ENCODE data around the gene ACTN1. TPM values are rescaled to one million over a fixed set of nuclear protein-coding genes. Genes with fewer than 3 reads are reported as not detected.

ACTN1 gene
- total RNA-seq, 4 donors from 2014 or later = 958 to 2,110 (median 1,439) TPM

- no peaks in the 10 kb centered on the region for H3K36me3 ChIP-seq
- no peak overlapping the region for H3K4me3 ChIP-seq
- no peak overlapping the region for H3K27ac ChIP-seq (replicated peaks in 1 of 4)
- intact Hi-C loops (cut with DNase I) = no loop called here
- 82% methylated on average over 3 of the region's 3 CpGs for WGBS
- TF ChIP-seq POLR2A (IDR thresholded peaks at IDR 0.05; ENCODE audit: low read depth) (no peak), CTCF (IDR thresholded peaks at IDR 0.05) (no peak), EP300 (IDR thresholded peaks at IDR 0.05) (no peak), POLR2AphosphoS5 (IDR thresholded peaks at IDR 0.05) (no peak)
- no peaks in the 10 kb centered on the region for H3K9me3 ChIP-seq
- no peaks in the 10 kb centered on the region for H3K27me3 ChIP-seq
- H3K4me1 ChIP-seq = peaks cover 4 to 29% (median 28%) of the 10 kb centered on the region in 4 donors
- peak; percentile 82 for DNase-seq (ENCODE audit: extremely low spot score)
Measured at GRCh38 chr14:68846466-68846865, 132.6 kb downstream of the ACTN1 start.

GRCh38 chr14:68844210-68844545 lies 134.9 kb downstream of the ACTN1 start:
- Histone ChIP-seq H3K27ac (replicated peaks in 1 of 4) (no peak overlapping the region), H3K9me3 (no peaks in the 10 kb centered on the region), H3K4me3 (peak overlapping the region in 2 of 4 donors; percentile 38 to 46), H3K4me1 (peaks cover 4 to 38% (median 36%) of the 10 kb centered on the region in 4 donors), H3K27me3 (no peaks in the 10 kb centered on the region), H3K36me3 (no peaks in the 10 kb centered on the region)
- no peak for TF ChIP-seq POLR2AphosphoS5 (IDR thresholded peaks at IDR 0.05)
- TF ChIP-seq CTCF (IDR thresholded peaks at IDR 0.05) = no peak
- no peak for TF ChIP-seq POLR2A (IDR thresholded peaks at IDR 0.05; ENCODE audit: low read depth)
- TF ChIP-seq EP300 (IDR thresholded peaks at IDR 0.05) = no peak
- intact Hi-C loops (cut with DNase I) = loop anchor here (5.0 kb wide), 1 partner anchor 1007 kb away; no protein-coding TSS in a partner anchor
- WGBS = 32% methylated on average over 6 of the region's 6 CpGs
- DNase-seq (ENCODE audit: extremely low spot score) = no peak

- peak overlapping the region; percentile 64 to 75 (median 70) for H3K27ac ChIP-seq (replicated peaks in 1 of 4)
- WGBS = 22% methylated on average over 19 of the region's 19 CpGs
- peak; percentile 96 for DNase-seq (ENCODE audit: extremely low spot score)
- H3K9me3 ChIP-seq = no peaks in the 10 kb centered on the region
- intact Hi-C loops (cut with DNase I) = loop anchor here (5.0 kb wide), 1 partner anchor 1006 kb away; no protein-coding TSS in a partner anchor
- H3K27me3 ChIP-seq = no peaks in the 10 kb centered on the region
- peaks cover 4 to 38% (median 36%) of the 10 kb centered on the region in 4 donors for H3K4me1 ChIP-seq
- TF ChIP-seq POLR2A (IDR thresholded peaks at IDR 0.05; ENCODE audit: low read depth) (no peak), POLR2AphosphoS5 (IDR thresholded peaks at IDR 0.05) (peak in 1 of 2 donors; percentile 29), CTCF (IDR thresholded peaks at IDR 0.05) (peak; percentile 86 to 93 (median 89))
- H3K4me3 ChIP-seq = peak overlapping the region; percentile 38 to 48 (median 43)
- no peaks in the 10 kb centered on the region for H3K36me3 ChIP-seq
Measured at GRCh38 chr14:68843471-68844209, 135.5 kb downstream of the ACTN1 start.

- TF ChIP-seq POLR2A (IDR thresholded peaks at IDR 0.05; ENCODE audit: low read depth) (no peak), CTCF (IDR thresholded peaks at IDR 0.05) (no peak), EP300 (IDR thresholded peaks at IDR 0.05) (no peak), POLR2AphosphoS5 (IDR thresholded peaks at IDR 0.05) (no peak)
- Histone ChIP-seq H3K9me3 (peaks cover 0 to under 1% (median 0%) of the 10 kb centered on the region in 4 donors), H3K27me3 (no peaks in the 10 kb centered on the region), H3K27ac (replicated peaks in 1 of 4) (peak overlapping the region; percentile 34 to 75 (median 66)), H3K36me3 (no peaks in the 10 kb centered on the region), H3K4me1 (peaks cover 4 to 38% (median 36%) of the 10 kb centered on the region in 4 donors), H3K4me3 (no peak overlapping the region)
- 51% methylated on average over 5 of the region's 5 CpGs for WGBS
- intact Hi-C loops (cut with DNase I) = loop anchor here (5.0 kb wide), 1 partner anchor 1005 kb away; no protein-coding TSS in a partner anchor
- DNase-seq (ENCODE audit: extremely low spot score) = peak; percentile 26
Measured at GRCh38 chr14:68842298-68842697, 136.8 kb downstream of the ACTN1 start.

Data from esophagus muscularis mucosa (tissue), 4 donors.